Measurements from ENCODE around the gene TM2D3. TPM values are rescaled to one million over a fixed set of nuclear protein-coding genes. Genes with fewer than 3 reads are reported as not detected.

TM2D3 gene
- total RNA-seq, 2 experiments from 2014 or later, result 37.8 to 38.5 TPM

DNA sequence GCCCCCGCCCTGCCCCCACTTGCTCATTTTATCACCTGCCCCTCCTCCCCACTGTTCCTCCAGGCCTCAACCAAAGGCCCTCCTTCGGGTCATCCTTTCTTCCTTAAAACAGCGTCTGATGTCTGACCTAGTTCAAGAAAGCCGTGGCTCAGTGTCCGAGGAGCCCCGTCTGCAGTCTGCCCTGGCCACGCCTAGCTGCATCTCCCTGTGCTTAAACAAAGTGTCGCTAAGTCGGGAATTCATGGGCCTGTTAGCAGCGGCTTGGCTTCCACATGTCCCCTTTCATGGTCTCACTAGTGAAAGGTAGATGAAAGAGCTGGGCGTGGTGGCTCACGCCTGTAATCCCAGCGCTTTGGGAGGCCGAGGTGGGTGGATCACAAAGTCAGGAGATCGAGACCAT lies 41.2 kb downstream of the TM2D3 start:
- Mint-ChIP-seq H3K36me3 (ENCODE audit: low read depth) (no peaks in the 10 kb centered on the region), H3K9me3 (no peaks in the 10 kb centered on the region), H3K27ac (no peak overlapping the region), H3K4me3 (no peak overlapping the region), H3K27me3 (no peaks in the 10 kb centered on the region), H3K4me1 (ENCODE audit: low read depth) (peaks cover 5% of the 10 kb centered on the region)
- intact Hi-C loops (cut with micrococcal nuclease), result no loop called here
- TF ChIP-seq, protein P1, sequence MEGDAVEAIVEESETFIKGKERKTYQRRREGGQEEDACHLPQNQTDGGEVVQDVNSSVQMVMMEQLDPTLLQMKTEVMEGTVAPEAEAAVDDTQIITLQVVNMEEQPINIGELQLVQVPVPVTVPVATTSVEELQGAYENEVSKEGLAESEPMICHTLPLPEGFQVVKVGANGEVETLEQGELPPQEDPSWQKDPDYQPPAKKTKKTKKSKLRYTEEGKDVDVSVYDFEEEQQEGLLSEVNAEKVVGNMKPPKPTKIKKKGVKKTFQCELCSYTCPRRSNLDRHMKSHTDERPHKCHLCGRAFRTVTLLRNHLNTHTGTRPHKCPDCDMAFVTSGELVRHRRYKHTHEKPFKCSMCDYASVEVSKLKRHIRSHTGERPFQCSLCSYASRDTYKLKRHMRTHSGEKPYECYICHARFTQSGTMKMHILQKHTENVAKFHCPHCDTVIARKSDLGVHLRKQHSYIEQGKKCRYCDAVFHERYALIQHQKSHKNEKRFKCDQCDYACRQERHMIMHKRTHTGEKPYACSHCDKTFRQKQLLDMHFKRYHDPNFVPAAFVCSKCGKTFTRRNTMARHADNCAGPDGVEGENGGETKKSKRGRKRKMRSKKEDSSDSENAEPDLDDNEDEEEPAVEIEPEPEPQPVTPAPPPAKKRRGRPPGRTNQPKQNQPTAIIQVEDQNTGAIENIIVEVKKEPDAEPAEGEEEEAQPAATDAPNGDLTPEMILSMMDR (IDR thresholded peaks at IDR 0.05), result no peak
- DNase-seq (no peak), ATAC-seq (no peak)
- CTCF ChIA-PET, result no interaction called here
- POLR2A ChIA-PET, result no interaction called here

DNA sequence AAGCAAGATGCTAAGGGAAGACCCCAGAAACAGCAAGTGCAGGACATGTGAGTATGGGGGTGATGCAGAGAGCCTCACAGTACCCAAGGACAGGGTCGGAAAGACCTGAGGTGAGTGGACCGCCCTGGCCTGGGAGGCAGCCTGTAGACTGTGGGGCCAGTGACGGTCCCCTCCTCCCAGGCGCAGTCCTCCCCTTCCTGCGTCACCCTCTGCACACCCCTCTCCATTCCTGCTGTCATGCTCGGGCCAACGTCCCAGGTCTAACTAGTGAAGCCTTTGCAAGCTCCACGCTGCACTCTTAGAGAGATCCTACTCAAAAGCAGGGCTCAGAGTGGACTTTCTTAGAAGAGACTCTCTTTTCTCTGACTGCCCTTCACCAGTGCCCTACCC lies 41.6 kb downstream of the TM2D3 start:
- ChIA-PET POLR2A (no interaction called here), CTCF (no interaction called here)
- Mint-ChIP-seq H3K36me3 (ENCODE audit: low read depth) (no peaks in the 10 kb centered on the region), H3K27ac (no peak overlapping the region), H3K9me3 (no peaks in the 10 kb centered on the region), H3K27me3 (no peaks in the 10 kb centered on the region), H3K4me1 (ENCODE audit: low read depth) (peaks cover under 1% of the 10 kb centered on the region), H3K4me3 (no peak overlapping the region)
- ATAC-seq, result no peak
- TF ChIP-seq, protein P1 (IDR thresholded peaks at IDR 0.05), result no peak
- no peak for DNase-seq
- intact Hi-C loops (cut with micrococcal nuclease), result no loop called here

DNA sequence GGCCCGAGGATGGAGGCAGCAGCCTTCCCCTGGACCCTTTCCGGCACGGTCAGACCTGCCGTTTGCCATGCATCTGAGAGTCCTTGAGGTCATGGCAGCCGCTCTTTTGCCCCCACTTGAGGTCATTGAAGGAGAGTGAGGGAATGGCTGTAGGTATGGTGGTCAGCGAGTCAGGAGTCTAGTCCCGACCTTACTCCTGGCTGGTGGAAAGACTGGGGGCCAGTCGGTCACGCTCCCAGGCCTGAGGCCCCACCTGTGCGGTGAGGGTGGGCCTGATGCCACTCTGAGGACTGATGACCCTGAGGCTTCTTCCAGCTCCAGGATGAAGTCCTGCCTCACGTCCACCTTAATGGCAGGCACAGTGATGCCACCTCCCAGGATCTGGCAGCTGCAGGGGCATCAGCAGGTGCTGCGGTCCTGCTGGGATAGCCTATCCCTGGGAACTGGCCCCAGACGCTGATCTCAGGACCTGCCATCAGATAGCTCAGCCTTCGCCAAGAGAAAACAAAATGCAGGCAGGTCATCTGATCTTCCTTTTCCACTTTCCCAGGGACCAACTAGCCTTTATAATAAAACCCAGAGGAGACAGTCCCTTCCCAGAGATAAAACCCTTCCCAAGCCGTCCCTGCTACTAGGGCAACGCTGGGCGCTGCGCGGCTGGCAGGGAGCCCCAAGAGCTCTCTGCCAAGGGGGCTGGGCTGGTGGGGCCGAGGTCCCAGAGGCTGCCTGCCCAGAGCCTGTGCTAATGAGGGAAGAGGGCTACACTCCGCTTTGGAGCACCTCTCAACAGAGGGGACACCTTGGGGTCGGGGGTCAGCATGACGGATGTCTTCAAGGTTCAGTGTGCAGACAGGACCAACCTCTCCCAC lies 42.2 kb downstream of the TM2D3 start:
- Mint-ChIP-seq H3K36me3 (ENCODE audit: low read depth) (no peaks in the 10 kb centered on the region), H3K4me3 (no peak overlapping the region), H3K27me3 (no peaks in the 10 kb centered on the region), H3K27ac (no peak overlapping the region), H3K4me1 (ENCODE audit: low read depth) (no peaks in the 10 kb centered on the region), H3K9me3 (no peaks in the 10 kb centered on the region)
- POLR2A ChIA-PET, result no interaction called here
- TF ChIP-seq, protein P1 (IDR thresholded peaks at IDR 0.05), result no peak
- CTCF ChIA-PET, result no interaction called here
- intact Hi-C loops (cut with micrococcal nuclease), result no loop called here
- DNase-seq (no peak), ATAC-seq (no peak)

DNA sequence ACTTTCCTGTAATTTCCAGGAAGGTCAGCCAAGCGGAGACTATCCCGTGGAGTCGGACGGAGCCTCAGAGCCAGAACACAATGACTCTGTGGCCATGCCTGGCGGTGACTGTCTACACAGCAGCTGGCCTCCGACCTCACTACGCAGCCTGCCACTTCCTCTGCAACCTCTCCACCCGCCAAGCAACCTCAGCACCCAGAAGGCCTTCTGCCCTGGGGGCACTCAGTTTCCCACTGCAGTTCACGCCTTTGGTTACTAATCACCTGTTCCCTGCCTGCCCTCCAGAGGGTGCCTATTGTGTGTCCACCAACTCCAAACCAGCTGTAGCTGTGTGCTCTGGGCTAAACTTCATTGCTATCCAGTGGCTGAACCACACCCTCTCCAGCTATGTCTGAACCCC lies 44.0 kb downstream of the TM2D3 start:
- no peak overlapping the region for H3K4me3 Mint-ChIP-seq
- TF ChIP-seq, protein P1 (IDR thresholded peaks at IDR 0.05), result no peak
- no peak overlapping the region for H3K27ac Mint-ChIP-seq
- CTCF ChIA-PET, result no interaction called here
- intact Hi-C loops (cut with micrococcal nuclease), result no loop called here
- H3K27me3 Mint-ChIP-seq, result peaks cover 5% of the 10 kb centered on the region
- no peaks in the 10 kb centered on the region for H3K36me3 Mint-ChIP-seq (ENCODE audit: low read depth)
- no peaks in the 10 kb centered on the region for H3K9me3 Mint-ChIP-seq
- H3K4me1 Mint-ChIP-seq (ENCODE audit: low read depth), result no peaks in the 10 kb centered on the region
- ATAC-seq (no peak), DNase-seq (no peak)
- POLR2A ChIA-PET, result interaction anchor here (1.1 kb wide), 1 partner anchor 320 kb away, joined by 3 read pairs; no protein-coding TSS in a partner anchor

DNA sequence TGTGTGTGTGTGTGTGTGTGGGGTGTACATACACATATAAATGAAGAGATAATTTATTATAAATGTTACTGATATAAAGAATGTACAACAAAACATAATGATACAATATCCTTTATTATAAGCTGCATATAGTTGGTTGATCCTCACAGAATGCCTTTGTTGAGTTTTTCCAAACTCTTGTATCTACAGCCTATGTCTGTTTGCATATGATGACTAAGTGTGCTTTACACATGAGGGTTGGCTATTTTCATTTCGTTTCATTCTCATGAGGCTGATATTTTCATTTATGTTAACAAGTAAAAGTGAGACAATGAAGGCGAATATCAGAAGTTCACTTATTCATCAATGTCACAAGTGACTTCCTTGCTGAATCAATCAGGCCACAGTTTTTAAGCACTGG lies 45.1 kb downstream of the TM2D3 start:
- ChIA-PET CTCF (no interaction called here), POLR2A (interaction anchor here (1.1 kb wide), 1 partner anchor 319 kb away, joined by 3 read pairs; no protein-coding TSS in a partner anchor)
- TF ChIP-seq, protein P1 (IDR thresholded peaks at IDR 0.05), result no peak
- H3K27ac Mint-ChIP-seq, result no peak overlapping the region
- DNase-seq, result no peak
- H3K4me3 Mint-ChIP-seq, result no peak overlapping the region
- H3K36me3 Mint-ChIP-seq (ENCODE audit: low read depth), result no peaks in the 10 kb centered on the region
- ATAC-seq, result no peak
- intact Hi-C loops (cut with micrococcal nuclease), result no loop called here
- H3K27me3 Mint-ChIP-seq, result peaks cover 5% of the 10 kb centered on the region
- no peaks in the 10 kb centered on the region for H3K4me1 Mint-ChIP-seq (ENCODE audit: low read depth)
- no peaks in the 10 kb centered on the region for H3K9me3 Mint-ChIP-seq

Data from activated CD8-positive, alpha-beta T cell treated with anti-CD3 and anti-CD28 coated beads for 36 hours (primary cell).